DOHH2 (cell line): Measurements from ENCODE around the gene NAV2.

Experiments
- H3F3A ChIP-seq: fragments of 200-600 bp; sonication (generic), shearing (Covaris generic); 2 replicates; pipeline ENCODE4 v1.6.0; 2016; ENCODE audit warnings: antibody characterized with exemption, mild to moderate bottlenecking; ENCODE audit not compliant: control insufficient read depth, insufficient read depth
- H3K27ac ChIP-seq: fragments of 200-600 bp; sonication (generic); 2 replicates; pipeline ENCODE4 v1.5.1; 2014; ENCODE audit warnings: low read depth, mild to moderate bottlenecking, low read length, moderate library complexity
- H3K27me3 ChIP-seq: fragments of 200-600 bp; sonication (generic); 2 replicates; pipeline ENCODE4 v1.6.1; 2014; ENCODE audit warnings: mild to moderate bottlenecking, low read length, mixed read lengths; ENCODE audit not compliant: control insufficient read depth
- H3K36me3 ChIP-seq: fragments of 200-600 bp; sonication (generic); 2 replicates; pipeline ENCODE4 v1.6.1; 2014; ENCODE audit warnings: mild to moderate bottlenecking, low read length, moderate library complexity, mixed read lengths; ENCODE audit not compliant: control insufficient read depth
- H3K4me1 ChIP-seq: fragments of 200-600 bp; sonication (generic); 2 replicates; pipeline ENCODE4 v1.6.1; 2014; ENCODE audit warnings: mild to moderate bottlenecking, low read length, mixed read lengths; ENCODE audit not compliant: control insufficient read depth
- H3K4me2 ChIP-seq: fragments of 200-600 bp; sonication (generic); 2 replicates; pipeline ENCODE4 v1.6.0; 2014; ENCODE audit warnings: mild to moderate bottlenecking, low read length, moderate library complexity
- H3K4me3 ChIP-seq: fragments of 200-600 bp; sonication (generic); 2 replicates; pipeline ENCODE4 v1.5.1; 2014; ENCODE audit warnings: mild to moderate bottlenecking, low read length, mixed read lengths
- H3K79me2 ChIP-seq: fragments of 200-600 bp; sonication (generic); 2 replicates; pipeline ENCODE4 v1.6.1; 2014; ENCODE audit warnings: mild to moderate bottlenecking, low read length, mixed read lengths; ENCODE audit not compliant: control insufficient read depth
- H3K9me2 ChIP-seq: fragments of 200-600 bp; sonication (generic); replicated peaks from 2 replicates; pipeline ENCODE4 v1.6.1; 2014; ENCODE audit warnings: mild to moderate bottlenecking, low read length, mixed read lengths; ENCODE audit not compliant: control insufficient read depth
- H3K9me3 ChIP-seq: fragments of 200-600 bp; sonication (generic); 2 replicates; pipeline ENCODE4 v1.6.1; 2014; ENCODE audit warnings: antibody characterized with exemption, low read length, mixed read lengths; ENCODE audit not compliant: control insufficient read depth, insufficient read depth
- H4K20me1 ChIP-seq: fragments of 200-600 bp; sonication (generic); 2 replicates; pipeline ENCODE4 v1.6.0; 2014; ENCODE audit warnings: low read depth, mild to moderate bottlenecking, antibody characterized with exemption, low read length, moderate library complexity; ENCODE audit not compliant: control insufficient read depth, insufficient read depth
- CTCF ChIP-seq: fragments of 200-600 bp; sonication (generic); IDR thresholded peaks from one replicate; pipeline ENCODE4 v1.5.1; 2014; ENCODE audit warnings: antibody characterized with exemption, mild to moderate bottlenecking, low read depth, low read length; ENCODE audit not compliant: poor library complexity, severe bottlenecking
- EZH2phosphoT487 ChIP-seq: fragments of 200-600 bp; sonication (generic); IDR thresholded peaks from 2 replicates; pipeline ENCODE4 v1.6.1; 2017; ENCODE audit warnings: borderline replicate concordance, mild to moderate bottlenecking, antibody characterized with exemption, low read length, moderate library complexity, mixed read lengths

NAV2 gene

GRCh38 chr11:19939415-19939929 lies 226.8 kb downstream of the NAV2 start:
- Histone ChIP-seq H3K4me1 (peaks cover 15% of the 10 kb centered on the region), H4K20me1 (no peaks in the 10 kb centered on the region), H3K36me3 (no peaks in the 10 kb centered on the region), H3F3A (no peaks in the 10 kb centered on the region), H3K27me3 (no peaks in the 10 kb centered on the region), H3K9me3 (no peaks in the 10 kb centered on the region), H3K9me2 (no peaks in the 10 kb centered on the region), H3K79me2 (no peaks in the 10 kb centered on the region), H3K4me2 (no peak overlapping the region), H3K4me3 (no peak overlapping the region), H3K27ac (no peak overlapping the region)
- TF ChIP-seq CTCF, result no peak
- TF ChIP-seq EZH2phosphoT487, result no peak

GRCh38 chr11:19940831-19941230 lies 228.2 kb downstream of the NAV2 start:
- Histone ChIP-seq H3K36me3 (no peaks in the 10 kb centered on the region), H3K27ac (no peak overlapping the region), H4K20me1 (no peaks in the 10 kb centered on the region), H3K4me3 (no peak overlapping the region), H3F3A (no peaks in the 10 kb centered on the region), H3K4me1 (peaks cover 15% of the 10 kb centered on the region), H3K79me2 (no peaks in the 10 kb centered on the region), H3K27me3 (no peaks in the 10 kb centered on the region), H3K9me3 (no peaks in the 10 kb centered on the region), H3K9me2 (no peaks in the 10 kb centered on the region), H3K4me2 (no peak overlapping the region)
- no peak for TF ChIP-seq EZH2phosphoT487
- no peak for TF ChIP-seq CTCF

GRCh38 chr11:19946681-19947080 lies 234.0 kb downstream of the NAV2 start:
- no peak for TF ChIP-seq CTCF
- no peak for TF ChIP-seq EZH2phosphoT487
- Histone ChIP-seq H3K4me2 (no peak overlapping the region), H3K27me3 (peaks cover under 1% of the 10 kb centered on the region; the same call in 1 of the 2 replicates), H3K9me2 (no peaks in the 10 kb centered on the region), H3K36me3 (no peaks in the 10 kb centered on the region), H4K20me1 (no peaks in the 10 kb centered on the region), H3K27ac (no peak overlapping the region), H3K4me3 (no peak overlapping the region), H3K79me2 (no peaks in the 10 kb centered on the region), H3K4me1 (peaks cover 1% of the 10 kb centered on the region; the same call in 1 of the 2 replicates), H3F3A (no peaks in the 10 kb centered on the region), H3K9me3 (no peaks in the 10 kb centered on the region)
